Body of pancreas (tissue), 4 donors: ENCODE measurements around the gene SARS1. TPM values are rescaled to one million over a fixed set of nuclear protein-coding genes. Genes with fewer than 3 reads are reported as not detected.

Experiments
- ATAC-seq: fragments of 150-250 bp; one replicate; pipeline ENCODE4 v1.9.1; 2016
- DNase-seq, 4 donors: peaks; one replicate each; pipeline ENCODE4 v3.0.0-alpha.2; 2019
- H3K27ac ChIP-seq, 4 donors: fragments of 200-600 bp; sonication (generic); 1 replicate in 3 of 4; 2 replicates in 1 of 4; pipeline versions ENCODE4 v1.5.1 to v1.6.1; 2016 to 2019; ENCODE audit warnings: mild to moderate bottlenecking in 1 of 4, mixed read lengths in 1 of 4, moderate library complexity in 1 of 4
- H3K27me3 ChIP-seq, 2 donors: fragments of 200-600 bp; sonication (generic); one replicate each; pipeline ENCODE4 v1.6.0; 2016; ENCODE audit warnings: mild to moderate bottlenecking in 1 of 2
- H3K36me3 ChIP-seq, 2 donors: fragments of 200-600 bp; sonication (generic); replicated peaks in 1 of 2; 2 replicates each; pipeline ENCODE4 v1.5.1; 2016; ENCODE audit warnings: low read depth in 2 of 2; ENCODE audit not compliant: insufficient read depth in 1 of 2
- H3K4me1 ChIP-seq: fragments of 200-600 bp; sonication (generic); one replicate; pipeline ENCODE4 v1.6.0; 2016
- H3K4me3 ChIP-seq, 2 donors: fragments of 200-600 bp; sonication (generic); 1 replicate in 1 of 2; 2 replicates in 1 of 2; pipeline ENCODE4 v1.5.1; 2016 to 2019
- H3K9me3 ChIP-seq, 3 donors: fragments of 200-600 bp; sonication (generic); 1 replicate in 2 of 3; 2 replicates in 1 of 3; pipeline ENCODE4 v1.5.1; 2016
- POLR2A ChIP-seq, 3 donors: fragments of 450-650 bp; IDR thresholded peaks; one replicate each; pipeline ENCODE4 v1.6.1; 2016; ENCODE audit warnings: antibody characterized with exemption in 3 of 3, mild to moderate bottlenecking in 2 of 3
- WGBS, 2 donors: methylation state at CpG; one replicate each; pipeline ENCODE4 v1.1.5; 2017; 5-methylcytosine and 5-hydroxymethylcytosine counted together
- intact Hi-C: fragments of 100-400 bp; cut with DNase I; formaldehyde crosslinking; loops from one replicate; pipeline ENCODE4 v1.15.1; 2023
- total RNA-seq, 2 donors: library from RNA; depleted of rRNA; stranded (reverse); fragments of >200 nt; gene quantifications; one replicate each; pipeline ENCODE4 v1.1.0, GENCODE V29; 2016
- TF ChIP-seq, protein P1 (sequence below), 7 experiments: fragments of 450-650 bp in 4 of 7; fragments of 200-600 bp in 3 of 7; sonication (generic) in 3 of 7; IDR thresholded peaks; one replicate each; pipeline ENCODE4 v1.5.1; 2016 to 2019; ENCODE audit warnings: antibody characterized with exemption in 7 of 7

The SARS1 gene
- total RNA-seq, 2 donors from 2014 or later: 65.3 to 123 TPM

GRCh38 chr1:109239409-109240068 is 25.8 kb downstream of the SARS1 start:
- no peak for TF ChIP-seq POLR2A (IDR thresholded peaks at IDR 0.05)
- TF ChIP-seq, protein P1, sequence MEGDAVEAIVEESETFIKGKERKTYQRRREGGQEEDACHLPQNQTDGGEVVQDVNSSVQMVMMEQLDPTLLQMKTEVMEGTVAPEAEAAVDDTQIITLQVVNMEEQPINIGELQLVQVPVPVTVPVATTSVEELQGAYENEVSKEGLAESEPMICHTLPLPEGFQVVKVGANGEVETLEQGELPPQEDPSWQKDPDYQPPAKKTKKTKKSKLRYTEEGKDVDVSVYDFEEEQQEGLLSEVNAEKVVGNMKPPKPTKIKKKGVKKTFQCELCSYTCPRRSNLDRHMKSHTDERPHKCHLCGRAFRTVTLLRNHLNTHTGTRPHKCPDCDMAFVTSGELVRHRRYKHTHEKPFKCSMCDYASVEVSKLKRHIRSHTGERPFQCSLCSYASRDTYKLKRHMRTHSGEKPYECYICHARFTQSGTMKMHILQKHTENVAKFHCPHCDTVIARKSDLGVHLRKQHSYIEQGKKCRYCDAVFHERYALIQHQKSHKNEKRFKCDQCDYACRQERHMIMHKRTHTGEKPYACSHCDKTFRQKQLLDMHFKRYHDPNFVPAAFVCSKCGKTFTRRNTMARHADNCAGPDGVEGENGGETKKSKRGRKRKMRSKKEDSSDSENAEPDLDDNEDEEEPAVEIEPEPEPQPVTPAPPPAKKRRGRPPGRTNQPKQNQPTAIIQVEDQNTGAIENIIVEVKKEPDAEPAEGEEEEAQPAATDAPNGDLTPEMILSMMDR (IDR thresholded peaks at IDR 0.05): peak; percentile 11 to 57 (median 40)
- DNase-seq (peak in 3 of 4 donors; percentile 49 to 60 (median 50)), ATAC-seq (peak; percentile 65)
- no peak overlapping the region for H3K4me3 ChIP-seq
- peaks cover 29% of the 10 kb centered on the region for H3K4me1 ChIP-seq
- 51 to 53% methylated on average over 6 of the region's 6 CpGs for WGBS, 2 donors
- peak overlapping the region in 3 of 4 donors; percentile 25 to 33 (median 28) for H3K27ac ChIP-seq
- H3K9me3 ChIP-seq: no peaks in the 10 kb centered on the region
- peaks cover under 1 to 34% of the 10 kb centered on the region in 2 donors for H3K36me3 ChIP-seq
- no peaks in the 10 kb centered on the region for H3K27me3 ChIP-seq
- intact Hi-C loops: no loop called here

DNA sequence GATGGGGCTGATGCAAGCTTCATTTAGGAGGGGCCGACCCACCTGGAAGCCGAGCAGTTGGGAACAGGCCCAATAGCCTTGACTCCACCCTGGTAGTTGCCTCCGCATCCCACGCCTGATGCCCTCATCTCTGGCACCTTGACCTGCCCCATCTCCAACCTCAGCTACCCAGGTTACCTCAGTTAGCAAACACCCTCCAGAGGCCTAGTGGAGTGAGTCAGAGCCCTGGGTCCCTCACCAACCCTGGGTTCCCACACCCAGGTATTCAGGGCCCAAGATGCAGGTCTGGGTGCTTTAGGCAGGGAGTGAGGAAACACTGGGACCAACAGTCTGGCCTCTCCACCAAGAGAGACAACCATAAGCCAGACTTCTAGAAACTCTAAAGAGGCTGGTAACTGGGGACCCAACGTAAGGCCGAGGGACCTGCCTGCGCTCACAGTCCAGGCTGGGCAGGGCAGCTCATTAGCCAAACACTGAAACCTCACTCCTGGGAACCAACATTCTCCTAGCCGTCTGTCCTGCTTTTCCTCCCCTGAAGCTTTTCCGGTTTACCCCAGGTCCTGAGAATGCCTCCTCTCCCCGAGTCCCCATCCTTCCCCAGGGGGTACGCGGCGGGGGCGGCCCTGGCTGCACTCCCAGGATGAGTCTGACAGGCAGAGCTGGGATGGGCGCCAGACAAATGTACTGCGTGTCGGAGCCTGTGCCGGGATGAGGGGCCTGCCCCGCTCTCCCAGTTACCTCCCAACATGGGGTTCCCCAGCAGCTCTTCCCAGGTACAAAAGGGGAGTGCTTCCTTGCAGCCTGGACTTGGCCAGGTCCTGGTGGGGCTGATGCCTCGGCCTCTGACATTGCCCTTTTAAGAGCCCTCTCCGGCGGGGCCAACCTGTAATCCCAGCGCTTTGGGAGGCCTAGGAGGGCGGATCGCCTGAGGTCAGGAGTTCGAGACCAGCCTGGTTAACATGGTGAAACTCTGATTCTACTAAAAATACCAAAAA is 26.7 kb downstream of the SARS1 start:
- DNase-seq (peak; percentile 60 to 78 (median 68)), ATAC-seq (peak; percentile 72)
- H3K4me1 ChIP-seq: peaks cover 29% of the 10 kb centered on the region
- no peaks in the 10 kb centered on the region for H3K9me3 ChIP-seq
- intact Hi-C loops: no loop called here
- H3K27ac ChIP-seq: peak overlapping the region in 3 of 4 donors; percentile 25 to 53 (median 33)
- TF ChIP-seq, protein P1 (IDR thresholded peaks at IDR 0.05): no peak
- TF ChIP-seq POLR2A (IDR thresholded peaks at IDR 0.05): peak in 1 of 3 donors; percentile 8
- WGBS, 2 donors: 24% methylated on average over 17 to 26 of the region's 26 CpGs
- H3K4me3 ChIP-seq: no peak overlapping the region
- H3K27me3 ChIP-seq: no peaks in the 10 kb centered on the region
- H3K36me3 ChIP-seq: peaks cover 0 to 26% of the 10 kb centered on the region in 2 donors

DNA sequence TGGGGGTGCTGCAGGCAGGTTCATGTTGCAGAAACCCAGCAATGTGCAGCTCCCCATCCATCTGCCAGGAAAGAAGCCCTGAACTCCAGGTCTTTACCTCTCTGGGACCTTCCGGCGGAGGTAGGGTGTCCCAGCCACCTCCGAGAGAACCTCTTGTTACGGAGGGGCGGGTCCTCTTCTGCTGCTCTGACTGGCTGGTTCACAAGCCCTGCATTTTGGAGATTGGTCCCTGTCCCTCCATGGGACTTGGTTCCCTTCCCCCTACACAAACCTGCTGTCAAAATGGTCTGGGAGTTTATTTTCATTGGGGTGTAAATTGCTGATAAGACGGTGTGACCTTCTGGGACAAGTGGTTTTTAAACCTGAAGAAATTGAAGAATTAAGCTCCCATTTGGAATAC is 27.6 kb downstream of the SARS1 start:
- H3K4me3 ChIP-seq: no peak overlapping the region
- no peak overlapping the region for H3K27ac ChIP-seq
- WGBS, 2 donors: 20 to 25% methylated on average over 6 of the region's 6 CpGs
- intact Hi-C loops: no loop called here
- H3K4me1 ChIP-seq: peaks cover 29% of the 10 kb centered on the region
- TF ChIP-seq, protein P1 (IDR thresholded peaks at IDR 0.05): no peak
- no peak for TF ChIP-seq POLR2A (IDR thresholded peaks at IDR 0.05)
- H3K36me3 ChIP-seq: peaks cover 0 to 18% of the 10 kb centered on the region in 2 donors
- H3K27me3 ChIP-seq: no peaks in the 10 kb centered on the region
- no peak for ATAC-seq
- H3K9me3 ChIP-seq: no peaks in the 10 kb centered on the region
- DNase-seq: no peak

DNA sequence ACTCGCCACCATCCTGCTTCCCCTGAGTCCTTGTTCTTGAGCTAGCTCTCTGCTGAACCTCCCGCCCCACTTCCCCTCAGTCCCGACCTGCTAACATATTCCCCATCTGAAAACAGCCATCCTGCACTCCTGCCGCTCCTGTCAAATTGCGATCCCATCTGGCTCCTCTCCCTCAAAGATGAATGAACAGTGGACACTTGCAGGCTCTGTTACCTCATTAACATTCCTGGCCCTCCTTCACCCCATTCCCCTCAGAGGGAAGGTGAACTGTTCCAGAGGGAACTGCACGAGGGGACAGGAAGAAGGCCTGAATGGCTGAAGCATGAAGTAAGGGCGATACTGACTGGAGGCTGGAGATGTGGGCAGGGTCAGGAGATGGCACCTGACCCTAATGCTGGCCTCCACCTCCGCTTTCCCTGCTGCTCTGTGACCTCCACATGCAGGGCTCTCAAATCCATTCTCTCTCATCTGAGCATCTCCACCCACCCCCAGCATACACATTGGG is 28.2 kb downstream of the SARS1 start:
- DNase-seq (no peak), ATAC-seq (no peak)
- 24 to 30% methylated on average over 8 of the region's 8 CpGs for WGBS, 2 donors
- peaks cover 29% of the 10 kb centered on the region for H3K4me1 ChIP-seq
- intact Hi-C loops: no loop called here
- no peaks in the 10 kb centered on the region for H3K27me3 ChIP-seq
- no peak overlapping the region for H3K27ac ChIP-seq
- H3K9me3 ChIP-seq: no peaks in the 10 kb centered on the region
- TF ChIP-seq, protein P1 (IDR thresholded peaks at IDR 0.05): no peak
- no peak for TF ChIP-seq POLR2A (IDR thresholded peaks at IDR 0.05)
- no peak overlapping the region for H3K4me3 ChIP-seq
- peaks cover 0 to 15% of the 10 kb centered on the region in 2 donors for H3K36me3 ChIP-seq
